H1 (cell line): ENCODE results near the gene ALPK3. TPM values are rescaled to one million over a fixed set of nuclear protein-coding genes. Genes with fewer than 3 reads are reported as not detected.

Source experiments
- CTCF ChIA-PET: fragments of 300-600 bp; sonication (Branson Sonifier 250); formaldehyde crosslinking; loops from one replicate; lab custom pipeline; 2021; ENCODE audit not compliant: partially characterized antibody; lab: Charles Lee
- POLR2A ChIA-PET: fragments of 300-600 bp; sonication (Branson Sonifier 250); formaldehyde crosslinking; loops from one replicate; lab custom pipeline; 2021; ENCODE audit warnings: inconsistent platforms; ENCODE audit not compliant: partially characterized antibody; lab: Charles Lee
- DNase-seq, 2 experiments: peaks; one replicate each; pipeline versions ENCODE4 v3.0.0 to v3.0.0-alpha.2; 2010 to 2022; ENCODE audit warnings: low spot score in 2 of 2, low read depth in 1 of 2, mixed read lengths in 1 of 2
- FAIRE-seq: peaks from 2 replicates; lab custom pipeline; 2011; peaks lifted over from hg19 to GRCh38; lab: Jason Lieb, UNC
- H2AFZ ChIP-seq: 2 replicates; pipeline ENCODE4 v1.8.1; 2012; ENCODE audit warnings: low read length, inconsistent platforms
- H2AK5ac ChIP-seq: 2 replicates; pipeline ENCODE4 v1.6.1; 2013; ENCODE audit warnings: low read depth, low read length
- H2BK120ac ChIP-seq: replicated peaks from 2 replicates; pipeline ENCODE3; 2013; ENCODE audit warnings: low read depth, low read length, inconsistent platforms
- H2BK12ac ChIP-seq: 2 replicates; pipeline ENCODE4 v1.6.1; 2013; ENCODE audit warnings: low read depth, low read length
- H2BK15ac ChIP-seq: 2 replicates; pipeline ENCODE4 v1.6.1; 2013; ENCODE audit warnings: low read length
- H2BK20ac ChIP-seq: 2 replicates; pipeline ENCODE4 v1.6.1; 2013; ENCODE audit warnings: low read length
- H2BK5ac ChIP-seq: 2 replicates; pipeline ENCODE4 v1.6.1; 2013; ENCODE audit warnings: low read depth, low read length
- H3K14ac ChIP-seq: 2 replicates; pipeline ENCODE4 v1.6.1; 2013; ENCODE audit warnings: inconsistent platforms; ENCODE audit not compliant: insufficient read length
- H3K18ac ChIP-seq: 2 replicates; pipeline ENCODE4 v1.6.1; 2013; ENCODE audit warnings: low read length; ENCODE audit errors: extremely low read depth
- H3K23ac ChIP-seq: 2 replicates; pipeline ENCODE4 v1.6.1; 2013; ENCODE audit warnings: inconsistent platforms; ENCODE audit not compliant: insufficient read length
- H3K23me2 ChIP-seq: 2 replicates; pipeline ENCODE4 v1.6.1; 2013; ENCODE audit warnings: low read depth, low read length
- H3K27ac ChIP-seq: 2 replicates; pipeline ENCODE4 v1.6.1; 2011; ENCODE audit warnings: low read depth, low read length, inconsistent platforms
- H3K27me3 ChIP-seq, 4 experiments: replicated peaks in 1 of 4; 1 replicate in 1 of 4; 2 replicates in 3 of 4; pipeline versions ENCODE4 v1.6.1 to v1.8.1; 2011 to 2013; ENCODE audit warnings: low read length in 3 of 4, mild to moderate bottlenecking in 3 of 4, inconsistent platforms in 2 of 4, mixed read lengths in 2 of 4, moderate library complexity in 1 of 4; ENCODE audit not compliant: control insufficient read depth in 3 of 4, insufficient read depth in 3 of 4; ENCODE audit errors: extremely low read depth in 1 of 4
- H3K36me3 ChIP-seq, 4 experiments: 2 replicates each; pipeline versions ENCODE4 v1.6.1 to v1.8.1; 2011 to 2013; ENCODE audit warnings: mild to moderate bottlenecking in 4 of 4, low read length in 3 of 4, moderate library complexity in 2 of 4, control low read depth in 1 of 4, inconsistent platforms in 1 of 4; ENCODE audit not compliant: insufficient read depth in 4 of 4, control insufficient read depth in 2 of 4
- H3K4ac ChIP-seq: replicated peaks from 2 replicates; pipeline ENCODE3; 2013; ENCODE audit warnings: low read length, low read depth, mixed read lengths, inconsistent platforms; ENCODE audit not compliant: insufficient read length
- H3K4me1 ChIP-seq, 4 experiments: replicated peaks in 1 of 4; 1 replicate in 1 of 4; 2 replicates in 3 of 4; pipeline versions ENCODE4 v1.6.1 to v1.8.1; 2011 to 2013; ENCODE audit warnings: low read length in 3 of 4, inconsistent platforms in 2 of 4, mixed read lengths in 1 of 4; ENCODE audit not compliant: insufficient read depth in 4 of 4, control insufficient read depth in 3 of 4
- H3K4me2 ChIP-seq, 2 experiments: 2 replicates each; pipeline versions ENCODE4 v1.6.1 to v1.8.1; 2011 to 2013; ENCODE audit warnings: low read depth in 2 of 2, low read length in 2 of 2, control low read depth in 1 of 2, inconsistent platforms in 1 of 2, mild to moderate bottlenecking in 1 of 2; ENCODE audit not compliant: insufficient read depth in 1 of 2
- H3K4me3 ChIP-seq, 4 experiments: fragments of 200-600, 300-600 bp in 1 of 4; sonication (generic), shearing (Covaris generic), sonication (Bioruptor Twin) in 1 of 4; 2 replicates each; pipeline versions ENCODE4 v1.5.1 to v1.8.1; 2011 to 2016; ENCODE audit warnings: low read length in 4 of 4, low read depth in 3 of 4, control low read depth in 2 of 4, inconsistent platforms in 2 of 4, mild to moderate bottlenecking in 2 of 4, mixed read lengths in 1 of 4, moderate library complexity in 1 of 4; ENCODE audit not compliant: insufficient read depth in 2 of 4; ENCODE audit errors: extremely low read depth in 1 of 4
- H3K56ac ChIP-seq: replicated peaks from 2 replicates; pipeline ENCODE3; 2013; ENCODE audit warnings: low read depth, mild to moderate bottlenecking, mixed read lengths, low read length, inconsistent platforms; ENCODE audit not compliant: insufficient read length
- H3K79me1 ChIP-seq: 2 replicates; pipeline ENCODE4 v1.6.1; 2013; ENCODE audit warnings: low read depth, low read length, control low read depth
- H3K79me2 ChIP-seq, 2 experiments: 2 replicates each; pipeline versions ENCODE4 v1.6.1 to v1.8.1; 2012 to 2013; ENCODE audit warnings: low read length in 2 of 2, mild to moderate bottlenecking in 2 of 2, inconsistent platforms in 1 of 2; ENCODE audit not compliant: insufficient read depth in 2 of 2, control insufficient read depth in 1 of 2
- H3K9ac ChIP-seq, 4 experiments: replicated peaks in 1 of 4; 1 replicate in 1 of 4; 2 replicates in 3 of 4; pipeline versions ENCODE4 v1.6.1 to v1.8.1; 2011 to 2013; ENCODE audit warnings: low read depth in 3 of 4, low read length in 3 of 4, control low read depth in 2 of 4, mild to moderate bottlenecking in 2 of 4, moderate library complexity in 2 of 4, inconsistent platforms in 1 of 4; ENCODE audit errors: extremely low read depth in 1 of 4
- H3K9me3 ChIP-seq, 2 experiments: 2 replicates each; pipeline versions ENCODE4 v1.6.1 to v1.8.1; 2012 to 2013; ENCODE audit warnings: mild to moderate bottlenecking in 2 of 2, moderate library complexity in 2 of 2, control low read depth in 1 of 2, inconsistent platforms in 1 of 2, low read depth in 1 of 2, low read length in 1 of 2, mixed read lengths in 1 of 2; ENCODE audit not compliant: insufficient read depth in 2 of 2
- H4K20me1 ChIP-seq, 2 experiments: replicated peaks in 1 of 2; 2 replicates each; pipeline versions ENCODE3 to v1.8.1; 2011 to 2013; ENCODE audit warnings: inconsistent platforms in 2 of 2, low read length in 2 of 2, mild to moderate bottlenecking in 1 of 2; ENCODE audit not compliant: insufficient read depth in 2 of 2, control insufficient read depth in 1 of 2
- H4K5ac ChIP-seq: 2 replicates; pipeline ENCODE4 v1.6.1; 2013; ENCODE audit warnings: low read length, low read depth, mixed read lengths, inconsistent platforms; ENCODE audit not compliant: insufficient read length
- H4K8ac ChIP-seq: 2 replicates; pipeline ENCODE4 v1.8.0; 2013; ENCODE audit warnings: mild to moderate bottlenecking, moderate library complexity, low read length, inconsistent platforms; ENCODE audit not compliant: insufficient read depth; ENCODE audit errors: extremely low read depth
- H4K91ac ChIP-seq: replicated peaks from 2 replicates; pipeline ENCODE3; 2013; ENCODE audit warnings: low read length, mixed read lengths, inconsistent platforms; ENCODE audit not compliant: insufficient read length
- CREB1 ChIP-seq: IDR thresholded peaks from 2 replicates; pipeline ENCODE4 v1.6.1; 2012; ENCODE audit warnings: inconsistent platforms
- EGR1 ChIP-seq: IDR thresholded peaks from 2 replicates; pipeline ENCODE4 v1.6.1; 2011; ENCODE audit warnings: low read depth, low read length, borderline replicate concordance
- TAF7 ChIP-seq: optimal IDR thresholded peaks from 2 replicates; pipeline ENCODE3; 2011; ENCODE audit warnings: low read depth, mild to moderate bottlenecking, inconsistent platforms, low read length, moderate library complexity, borderline replicate concordance
- WGBS, 2 experiments: shearing (Covaris generic) in 1 of 2; methylation state at CpG; one replicate each; pipeline versions ENCODE4 v1.1.6 to v1.1.7; 2013 to 2015; ENCODE audit warnings: low lambda C conversion rate in 2 of 2, mixed read lengths in 2 of 2, inconsistent platforms in 1 of 2, low coverage in 1 of 2, missing lambda C conversion rate in 1 of 2; ENCODE audit not compliant: insufficient replicate concordance in 2 of 2, insufficient coverage in 1 of 2, insufficient read length in 1 of 2; ENCODE audit errors: extremely low coverage in 1 of 2, missing lambda C conversion rate in 1 of 2; 5-methylcytosine and 5-hydroxymethylcytosine counted together
- polyA plus RNA-seq, 7 experiments: library from polyadenylated mRNA; depleted of rRNA in 3 of 7; stranded (reverse) in 5 of 7; unstranded in 2 of 7; fragments of >200 nt in 5 of 7; fragments of 200-250 nt in 2 of 7; gene quantifications; 1 replicate in 5 of 7; 2 replicates in 1 of 7; 4 replicates in 1 of 7; pipeline versions ENCODE4 v1.2.1 to v1.2.3, GENCODE V29; 2011 to 2013; ENCODE audit warnings: missing spikeins in 2 of 7, mixed read lengths in 2 of 7
- total RNA-seq: library from RNA; stranded (reverse); fragmentation: NEBNext Ultra II Directional; extraction: Animal tissue kit (Norgen Biotek cat#: 25700); gene quantifications from 2 replicates; pipeline ENCODE4 v1.2.1, GENCODE V29; 2021

ALPK3 gene
- total and polyA plus RNA-seq, 2 of the 8 experiments (the other 6 are each of a cell fraction or from before 2014, with no cell fraction given), result 4.4 to 19.2 TPM

DNA sequence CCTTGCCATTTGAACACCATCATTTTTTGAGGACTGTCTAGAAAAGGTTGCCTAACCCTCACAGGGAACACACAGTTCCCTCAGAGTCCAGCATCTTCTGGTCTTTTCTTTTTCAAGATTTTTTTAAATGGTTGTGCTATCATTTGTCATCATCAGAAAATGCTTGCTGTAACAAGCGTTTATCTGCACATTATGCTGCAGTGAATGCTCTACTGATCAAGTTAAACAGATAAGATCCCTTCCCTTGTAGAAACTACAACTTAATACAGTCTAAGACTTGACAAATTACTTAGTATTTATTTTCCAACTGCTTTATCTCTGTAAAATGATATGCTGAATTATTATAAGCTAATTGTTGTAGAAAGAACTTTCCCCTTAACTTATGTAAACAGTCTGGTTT is 11.9 kb upstream of the ALPK3 start:
- Histone ChIP-seq H2BK15ac (no peak overlapping the region), H3K27ac (no peak overlapping the region)
- CTCF ChIA-PET, result interaction anchor here (0.6 to 1.5 kb wide), 5 partner anchors 13 to 123 kb away, joined by 3 to 4 read pairs (median 3); no protein-coding TSS in a partner anchor

More for the DNA sequence above, 11.9 kb upstream of the ALPK3 start:
- POLR2A ChIA-PET, result interaction anchor here (1.0 to 1.8 kb wide), 4 partner anchors 9 to 16 kb away, joined by 3 to 5 read pairs (median 4); partner anchors contain the start of gene ALPK3
- H3K23ac ChIP-seq, result no peak overlapping the region
- no peak overlapping the region for H2BK20ac ChIP-seq
- no peaks in the 10 kb centered on the region for H3K23me2 ChIP-seq
- DNase-seq, result no peak
- no peak overlapping the region for H4K5ac ChIP-seq
- no peak overlapping the region for H2BK5ac ChIP-seq
- H3K4me1 ChIP-seq, result no peaks in the 10 kb centered on the region
- H3K79me1 ChIP-seq, result no peaks in the 10 kb centered on the region
- no peaks in the 10 kb centered on the region for H3K27me3 ChIP-seq
- no peak overlapping the region for H2AK5ac ChIP-seq
- no peak overlapping the region for H4K91ac ChIP-seq
- H2BK12ac ChIP-seq, result no peak overlapping the region
- H3K9ac ChIP-seq, result no peak overlapping the region
- no peaks in the 10 kb centered on the region for H3K79me2 ChIP-seq
- no peak overlapping the region for H4K8ac ChIP-seq
- H2AFZ ChIP-seq, result no peak overlapping the region
- peaks cover 0 to 10% (median 8%) of the 10 kb centered on the region in 4 experiments; a peak in 6 of 8 replicates for H3K36me3 ChIP-seq
- H3K4me2 ChIP-seq, result no peak overlapping the region
- no peak overlapping the region for H3K4ac ChIP-seq
- TF ChIP-seq CREB1, result no peak
- TF ChIP-seq TAF7, result no peak
- no peak for TF ChIP-seq EGR1
- TF ChIP-seq, all 59 proteins: peak for 0
- FAIRE-seq, result no peak
- H3K14ac ChIP-seq, result no peak overlapping the region
- 95% methylated on average over 1 of the region's 1 CpG; no CpG with 5 or more reads in 1 of the 2 experiments for WGBS, 2 experiments
- no peak overlapping the region for H3K4me3 ChIP-seq
- no peak overlapping the region for H3K18ac ChIP-seq
- H3K56ac ChIP-seq, result no peak overlapping the region
- no peak overlapping the region for H2BK120ac ChIP-seq
- no peaks in the 10 kb centered on the region for H4K20me1 ChIP-seq
- H3K9me3 ChIP-seq, result no peaks in the 10 kb centered on the region
